GM23338 (cell line): ENCODE measurements around the gene SELENOO. TPM values are rescaled to one million over a fixed set of nuclear protein-coding genes. Genes with fewer than 3 reads are reported as not detected.

ENCODE experiments used
- ATAC-seq: fragments of 200-7000 bp; cut with Tn5 transposase; 3 replicates; pipeline ENCODE4 v1.9.1; 2020
- DNase-seq: peaks from one replicate; pipeline ENCODE4 v3.0.0-alpha.2; 2015; ENCODE audit warnings: low spot score
- H2AFZ ChIP-seq: fragments of 200-600 bp; sonication (generic); 2 replicates; pipeline ENCODE4 v1.8.0; 2016; ENCODE audit warnings: antibody characterized with exemption, mild to moderate bottlenecking, moderate library complexity
- H3F3A ChIP-seq: fragments of 200-600 bp; sonication (generic); replicated peaks from 2 replicates; pipeline ENCODE4 v1.8.0; 2017; ENCODE audit warnings: antibody characterized with exemption, mixed run types, low read depth
- H3K27ac ChIP-seq: fragments of 200-600 bp; sonication (generic); 2 replicates; pipeline ENCODE4 v1.6.1; 2016; ENCODE audit warnings: low read depth
- H3K27me3 ChIP-seq: fragments of 200-600 bp; sonication (generic); 2 replicates; pipeline ENCODE4 v1.8.0; 2016; ENCODE audit warnings: mild to moderate bottlenecking, mixed run types, moderate library complexity; ENCODE audit not compliant: insufficient read depth
- H3K36me3 ChIP-seq: fragments of 200-600 bp; sonication (generic); 2 replicates; pipeline ENCODE4 v1.8.0; 2016; ENCODE audit warnings: mild to moderate bottlenecking; ENCODE audit not compliant: insufficient read depth
- H3K4me1 ChIP-seq: fragments of 200-600 bp; sonication (generic); 2 replicates; pipeline ENCODE4 v1.8.0; 2016; ENCODE audit warnings: mild to moderate bottlenecking, moderate library complexity; ENCODE audit not compliant: insufficient read depth
- H3K4me2 ChIP-seq: fragments of 200-600 bp; sonication (generic); 2 replicates; pipeline ENCODE4 v1.7.1; 2017; ENCODE audit warnings: mixed run types
- H3K4me3 ChIP-seq: fragments of 200-600 bp; sonication (generic); 2 replicates; pipeline ENCODE4 v1.6.1; 2016; ENCODE audit warnings: mixed run types
- H3K79me2 ChIP-seq: fragments of 200-600 bp; sonication (generic); replicated peaks from 2 replicates; pipeline ENCODE4 v1.8.0; 2017; ENCODE audit warnings: mild to moderate bottlenecking; ENCODE audit not compliant: insufficient read depth
- H3K9me2 ChIP-seq: fragments of 200-600 bp; sonication (generic); 2 replicates; pipeline ENCODE4 v1.8.0; 2017; ENCODE audit not compliant: insufficient read depth
- H4K20me1 ChIP-seq: fragments of 200-600 bp; sonication (generic); replicated peaks from 2 replicates; pipeline ENCODE4 v1.8.0; 2017; ENCODE audit warnings: mild to moderate bottlenecking; ENCODE audit not compliant: insufficient read depth
- H3K27ac Mint-ChIP-seq: 2 replicates; pipeline ENCODE4 v1.8.0; 2020; ENCODE audit warnings: inconsistent platforms, mild to moderate bottlenecking, moderate library complexity, mixed read lengths
- H3K27me3 Mint-ChIP-seq: 3 replicates; pipeline ENCODE4 v1.8.0; 2022; ENCODE audit warnings: low read depth, mild to moderate bottlenecking, moderate library complexity, mixed read lengths, inconsistent platforms; ENCODE audit not compliant: insufficient read depth, poor library complexity
- H3K36me3 Mint-ChIP-seq: 3 replicates; pipeline ENCODE4 v1.8.0; 2021; ENCODE audit warnings: low read depth, mild to moderate bottlenecking, inconsistent platforms, moderate library complexity, mixed read lengths
- H3K4me1 Mint-ChIP-seq: 3 replicates; pipeline ENCODE4 v1.8.0; 2020; ENCODE audit warnings: mild to moderate bottlenecking, inconsistent platforms, mixed read lengths
- H3K4me3 Mint-ChIP-seq: 3 replicates; pipeline ENCODE4 v1.8.0; 2021; ENCODE audit warnings: moderate library complexity, mild to moderate bottlenecking, inconsistent platforms, mixed read lengths
- H3K9me3 Mint-ChIP-seq: 3 replicates; pipeline ENCODE4 v1.8.0; 2020; ENCODE audit warnings: moderate library complexity, mild to moderate bottlenecking, inconsistent platforms, mixed read lengths
- CREB1 ChIP-seq: fragments of 250-450 bp; sonication (Bioruptor Pico); IDR thresholded peaks from 2 replicates; pipeline ENCODE4 v1.5.0; 2020; ENCODE audit warnings: low read depth, mild to moderate bottlenecking, moderate library complexity
- CTCF ChIP-seq, 2 experiments: fragments of 200-600 bp in 1 of 2; sonication (generic) in 1 of 2; conservative IDR thresholded peaks; 2 replicates each; pipeline versions ENCODE4 v1.5.1 to v1.6.1; 2016 to 2017; ENCODE audit warnings: antibody characterized with exemption in 2 of 2, low read depth in 2 of 2, mild to moderate bottlenecking in 2 of 2, moderate library complexity in 1 of 2
- EZH2 ChIP-seq: fragments of 200-600 bp; sonication (generic); IDR thresholded peaks from one replicate; pipeline ENCODE4 v1.8.0; 2017; ENCODE audit warnings: antibody characterized with exemption, mild to moderate bottlenecking, low read depth; ENCODE audit not compliant: unreplicated experiment
- EZH2phosphoT487 ChIP-seq: fragments of 200-600 bp; sonication (generic); IDR thresholded peaks from one replicate; pipeline ENCODE4 v1.8.1; 2018; ENCODE audit warnings: antibody characterized with exemption; ENCODE audit not compliant: unreplicated experiment
- NANOG ChIP-seq: IDR thresholded peaks from 2 replicates; pipeline ENCODE4 v1.6.1; 2016; ENCODE audit warnings: antibody characterized with exemption, borderline replicate concordance
- POLR2AphosphoS5 ChIP-seq: IDR thresholded peaks from 2 replicates; pipeline ENCODE4 v1.6.1; 2016; ENCODE audit warnings: antibody characterized with exemption, low read depth
- REST ChIP-seq: IDR thresholded peaks from one replicate; pipeline ENCODE4 v1.6.1; 2018; ENCODE audit warnings: antibody characterized with exemption; ENCODE audit not compliant: unreplicated experiment
- ZNF331 ChIP-seq: fragments of 250-450 bp; sonication (Bioruptor Pico); IDR thresholded peaks from 2 replicates; pipeline ENCODE4 v1.5.0; 2020; ENCODE audit warnings: low read depth, mild to moderate bottlenecking, moderate library complexity
- polyA plus RNA-seq: library from polyadenylated mRNA; unstranded; fragments of >200 nt; fragmentation: Nextera tagmentation; extraction: Ambion mirVana; gene quantifications from 2 replicates; pipeline ENCODE4 v1.2.1, GENCODE V29; 2016
- total RNA-seq: library from RNA; depleted of rRNA; stranded (reverse); fragments of >200 nt; shearing (Covaris generic); gene quantifications from 2 replicates; pipeline ENCODE4 v1.2.3, GENCODE V29; 2014
- TF ChIP-seq, protein P1 (sequence below): fragments of 250-450 bp; sonication (Bioruptor Pico); IDR thresholded peaks from 2 replicates; pipeline ENCODE4 v1.5.0; 2020; ENCODE audit warnings: mild to moderate bottlenecking, moderate library complexity

SELENOO gene
- total and polyA plus RNA-seq, 2 experiments from 2014 or later = 6.8 to 21.3 TPM

DNA sequence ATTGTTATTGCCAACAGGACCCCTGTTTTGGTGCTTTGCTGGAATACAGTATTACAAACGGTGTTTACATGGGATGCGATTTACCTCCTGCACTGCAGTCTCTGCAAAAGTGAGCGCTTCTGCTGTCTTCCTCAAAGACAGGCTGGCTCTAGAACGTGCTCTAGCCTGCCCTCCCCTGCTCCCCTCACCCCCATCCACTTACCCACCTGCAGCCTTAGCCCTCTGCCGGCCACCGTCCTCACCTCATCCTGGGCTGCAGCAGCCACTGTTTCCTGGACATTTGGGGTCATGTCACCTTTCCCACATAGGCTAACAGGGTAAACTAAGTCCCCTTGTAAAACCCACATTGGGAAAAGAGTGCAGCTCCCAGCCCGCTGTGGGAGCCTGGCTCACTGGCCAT is 39.9 kb upstream of the SELENOO start (continued):
- TF ChIP-seq CTCF (conservative IDR thresholded peaks at IDR 0.05; ENCODE audit: low read depth in 2 of 2) = no peak; a peak in 1 of 4 replicates

- Histone ChIP-seq H3K79me2 (no peaks in the 10 kb centered on the region), H3K36me3 (no peaks in the 10 kb centered on the region), H2AFZ (no peak overlapping the region), H3K27ac (no peak overlapping the region), H3K4me2 (no peak overlapping the region), H3K9me2 (no peaks in the 10 kb centered on the region), H4K20me1 (no peaks in the 10 kb centered on the region), H3F3A (no peaks in the 10 kb centered on the region), H3K27me3 (no peaks in the 10 kb centered on the region), H3K4me3 (no peak overlapping the region), H3K4me1 (no peaks in the 10 kb centered on the region; the same call in 1 of the 2 replicates)
- no peak overlapping the region for H3K4me3 Mint-ChIP-seq
- H3K4me1 Mint-ChIP-seq = peaks cover 14% of the 10 kb centered on the region
- H3K36me3 Mint-ChIP-seq = no peaks in the 10 kb centered on the region
- H3K27ac Mint-ChIP-seq = no peak overlapping the region
- peak; percentile 47 for ATAC-seq
- no peaks in the 10 kb centered on the region; the same call in 2 of the 3 replicates for H3K9me3 Mint-ChIP-seq
- H3K27me3 Mint-ChIP-seq = peaks cover 17% of the 10 kb centered on the region
- TF ChIP-seq EZH2phosphoT487 = no peak
- TF ChIP-seq EZH2 = no peak
- TF ChIP-seq NANOG = no peak
- TF ChIP-seq CREB1 (CRISPR knock-in tag) = no peak
- TF ChIP-seq ZNF331 (CRISPR knock-in tag) = no peak
- no peak for TF ChIP-seq REST
- TF ChIP-seq POLR2AphosphoS5 = no peak
- TF ChIP-seq, protein P1, sequence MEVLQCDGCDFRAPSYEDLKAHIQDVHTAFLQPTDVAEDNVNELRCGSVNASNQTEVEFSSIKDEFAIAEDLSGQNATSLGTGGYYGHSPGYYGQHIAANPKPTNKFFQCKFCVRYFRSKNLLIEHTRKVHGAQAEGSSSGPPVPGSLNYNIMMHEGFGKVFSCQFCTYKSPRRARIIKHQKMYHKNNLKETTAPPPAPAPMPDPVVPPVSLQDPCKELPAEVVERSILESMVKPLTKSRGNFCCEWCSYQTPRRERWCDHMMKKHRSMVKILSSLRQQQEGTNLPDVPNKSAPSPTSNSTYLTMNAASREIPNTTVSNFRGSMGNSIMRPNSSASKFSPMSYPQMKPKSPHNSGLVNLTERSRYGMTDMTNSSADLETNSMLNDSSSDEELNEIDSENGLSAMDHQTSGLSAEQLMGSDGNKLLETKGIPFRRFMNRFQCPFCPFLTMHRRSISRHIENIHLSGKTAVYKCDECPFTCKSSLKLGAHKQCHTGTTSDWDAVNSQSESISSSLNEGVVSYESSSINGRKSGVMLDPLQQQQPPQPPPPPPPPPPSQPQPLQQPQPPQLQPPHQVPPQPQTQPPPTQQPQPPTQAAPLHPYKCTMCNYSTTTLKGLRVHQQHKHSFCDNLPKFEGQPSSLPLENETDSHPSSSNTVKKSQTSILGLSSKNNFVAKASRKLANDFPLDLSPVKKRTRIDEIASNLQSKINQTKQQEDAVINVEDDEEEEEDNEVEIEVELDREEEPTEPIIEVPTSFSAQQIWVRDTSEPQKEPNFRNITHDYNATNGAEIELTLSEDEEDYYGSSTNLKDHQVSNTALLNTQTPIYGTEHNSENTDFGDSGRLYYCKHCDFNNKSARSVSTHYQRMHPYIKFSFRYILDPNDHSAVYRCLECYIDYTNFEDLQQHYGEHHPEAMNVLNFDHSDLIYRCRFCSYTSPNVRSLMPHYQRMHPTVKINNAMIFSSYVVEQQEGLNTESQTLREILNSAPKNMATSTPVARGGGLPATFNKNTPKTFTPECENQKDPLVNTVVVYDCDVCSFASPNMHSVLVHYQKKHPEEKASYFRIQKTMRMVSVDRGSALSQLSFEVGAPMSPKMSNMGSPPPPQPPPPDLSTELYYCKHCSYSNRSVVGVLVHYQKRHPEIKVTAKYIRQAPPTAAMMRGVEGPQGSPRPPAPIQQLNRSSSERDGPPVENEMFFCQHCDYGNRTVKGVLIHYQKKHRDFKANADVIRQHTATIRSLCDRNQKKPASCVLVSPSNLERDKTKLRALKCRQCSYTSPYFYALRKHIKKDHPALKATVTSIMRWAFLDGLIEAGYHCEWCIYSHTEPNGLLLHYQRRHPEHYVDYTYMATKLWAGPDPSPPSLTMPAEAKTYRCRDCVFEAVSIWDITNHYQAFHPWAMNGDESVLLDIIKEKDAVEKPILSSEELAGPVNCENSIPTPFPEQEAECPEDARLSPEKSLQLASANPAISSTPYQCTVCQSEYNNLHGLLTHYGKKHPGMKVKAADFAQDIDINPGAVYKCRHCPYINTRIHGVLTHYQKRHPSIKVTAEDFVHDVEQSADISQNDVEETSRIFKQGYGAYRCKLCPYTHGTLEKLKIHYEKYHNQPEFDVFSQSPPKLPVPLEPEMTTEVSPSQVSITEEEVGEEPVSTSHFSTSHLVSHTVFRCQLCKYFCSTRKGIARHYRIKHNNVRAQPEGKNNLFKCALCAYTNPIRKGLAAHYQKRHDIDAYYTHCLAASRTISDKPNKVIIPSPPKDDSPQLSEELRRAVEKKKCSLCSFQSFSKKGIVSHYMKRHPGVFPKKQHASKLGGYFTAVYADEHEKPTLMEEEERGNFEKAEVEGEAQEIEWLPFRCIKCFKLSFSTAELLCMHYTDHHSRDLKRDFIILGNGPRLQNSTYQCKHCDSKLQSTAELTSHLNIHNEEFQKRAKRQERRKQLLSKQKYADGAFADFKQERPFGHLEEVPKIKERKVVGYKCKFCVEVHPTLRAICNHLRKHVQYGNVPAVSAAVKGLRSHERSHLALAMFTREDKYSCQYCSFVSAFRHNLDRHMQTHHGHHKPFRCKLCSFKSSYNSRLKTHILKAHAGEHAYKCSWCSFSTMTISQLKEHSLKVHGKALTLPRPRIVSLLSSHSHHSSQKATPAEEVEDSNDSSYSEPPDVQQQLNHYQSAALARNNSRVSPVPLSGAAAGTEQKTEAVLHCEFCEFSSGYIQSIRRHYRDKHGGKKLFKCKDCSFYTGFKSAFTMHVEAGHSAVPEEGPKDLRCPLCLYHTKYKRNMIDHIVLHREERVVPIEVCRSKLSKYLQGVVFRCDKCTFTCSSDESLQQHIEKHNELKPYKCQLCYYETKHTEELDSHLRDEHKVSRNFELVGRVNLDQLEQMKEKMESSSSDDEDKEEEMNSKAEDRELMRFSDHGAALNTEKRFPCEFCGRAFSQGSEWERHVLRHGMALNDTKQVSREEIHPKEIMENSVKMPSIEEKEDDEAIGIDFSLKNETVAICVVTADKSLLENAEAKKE = no peak
- DNase-seq = no peak
These were observed 39.1 kb upstream of the SELENOO start for GRCh38 chr22:50161508-50162390.
